AG04450 (cell line): ENCODE results near the gene KRT83. TPM values are rescaled to one million over a fixed set of nuclear protein-coding genes. Genes with fewer than 3 reads are reported as not detected.

ENCODE experiments used
- CTCF ChIA-PET: fragments of 300-600, 350-600 bp; formaldehyde crosslinking; extraction: SDS; loops from one replicate; lab custom pipeline; 2022; ENCODE audit warnings: antibody characterized with exemption, inconsistent platforms; lab: Charles Lee
- POLR2A ChIA-PET: fragments of 350-600 bp; formaldehyde crosslinking; extraction: SDS; loops from one replicate; lab custom pipeline; 2021; ENCODE audit warnings: antibody characterized with exemption, inconsistent platforms; lab: Yijun Ruan, JAX
- DNase-seq: peaks from one replicate; pipeline ENCODE4 v3.0.0-alpha.2; 2011; ENCODE audit warnings: low read depth, low spot score
- H3K27ac ChIP-seq: one replicate; pipeline ENCODE4 v1.5.1; 2012; ENCODE audit warnings: low read depth, low read length, control low read depth
- H3K27me3 ChIP-seq: one replicate; pipeline ENCODE4 v1.6.0; 2012; ENCODE audit warnings: low read length; ENCODE audit not compliant: control insufficient read depth, insufficient read depth
- H3K4me3 ChIP-seq: 2 replicates; pipeline ENCODE4 v1.5.1; 2011; ENCODE audit warnings: mild to moderate bottlenecking, low read depth, low read length, control low read depth
- H3K9me3 ChIP-seq: 2 replicates; pipeline ENCODE4 v1.5.1; 2012; ENCODE audit warnings: low read length; ENCODE audit not compliant: control insufficient read depth, insufficient read depth
- polyA plus RNA-seq: library from polyadenylated mRNA; depleted of rRNA; stranded (reverse); fragments of >200 nt; gene quantifications from 2 replicates; pipeline ENCODE4 v1.2.3, GENCODE V29; 2011
- TF ChIP-seq, protein P1 (sequence below): IDR thresholded peaks from 2 replicates; pipeline ENCODE4 v1.5.1; 2011; ENCODE audit warnings: low read depth, low read length, control low read depth, inconsistent platforms

KRT83 gene
- polyA plus RNA-seq, 1 experiment: 0.04 TPM

DNA sequence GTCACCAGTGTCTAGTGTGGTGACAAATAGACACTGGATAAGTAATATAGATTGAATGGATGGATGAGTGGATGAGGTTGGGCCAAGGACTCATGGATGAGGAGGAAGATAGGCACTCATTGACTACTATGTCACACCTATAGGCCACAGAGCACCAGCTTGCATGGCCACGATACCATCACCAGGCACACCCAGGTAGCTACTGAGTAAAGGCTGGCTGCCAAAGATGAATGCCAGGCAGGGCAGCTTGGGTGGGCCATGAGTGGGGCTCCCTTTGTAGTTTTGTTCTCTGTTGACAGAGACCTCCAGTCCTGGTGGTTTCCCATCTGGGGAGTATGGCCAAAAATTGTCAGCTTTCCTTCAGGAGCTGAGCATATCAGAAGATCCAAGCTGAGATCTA, 11.2 kb upstream of the KRT83 start:
- DNase-seq: no peak
- ChIA-PET POLR2A (no interaction called here), CTCF (interaction anchor here (1.1 to 3.8 kb wide), 2 partner anchors 40 to 175 kb away, joined by 3 to 14 read pairs; no protein-coding TSS in a partner anchor)
- peaks cover 4% of the 10 kb centered on the region for H3K9me3 ChIP-seq
- TF ChIP-seq, protein P1, sequence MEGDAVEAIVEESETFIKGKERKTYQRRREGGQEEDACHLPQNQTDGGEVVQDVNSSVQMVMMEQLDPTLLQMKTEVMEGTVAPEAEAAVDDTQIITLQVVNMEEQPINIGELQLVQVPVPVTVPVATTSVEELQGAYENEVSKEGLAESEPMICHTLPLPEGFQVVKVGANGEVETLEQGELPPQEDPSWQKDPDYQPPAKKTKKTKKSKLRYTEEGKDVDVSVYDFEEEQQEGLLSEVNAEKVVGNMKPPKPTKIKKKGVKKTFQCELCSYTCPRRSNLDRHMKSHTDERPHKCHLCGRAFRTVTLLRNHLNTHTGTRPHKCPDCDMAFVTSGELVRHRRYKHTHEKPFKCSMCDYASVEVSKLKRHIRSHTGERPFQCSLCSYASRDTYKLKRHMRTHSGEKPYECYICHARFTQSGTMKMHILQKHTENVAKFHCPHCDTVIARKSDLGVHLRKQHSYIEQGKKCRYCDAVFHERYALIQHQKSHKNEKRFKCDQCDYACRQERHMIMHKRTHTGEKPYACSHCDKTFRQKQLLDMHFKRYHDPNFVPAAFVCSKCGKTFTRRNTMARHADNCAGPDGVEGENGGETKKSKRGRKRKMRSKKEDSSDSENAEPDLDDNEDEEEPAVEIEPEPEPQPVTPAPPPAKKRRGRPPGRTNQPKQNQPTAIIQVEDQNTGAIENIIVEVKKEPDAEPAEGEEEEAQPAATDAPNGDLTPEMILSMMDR: no peak
- H3K4me3 ChIP-seq: no peak overlapping the region
- peaks cover 29% of the 10 kb centered on the region for H3K27me3 ChIP-seq
- H3K27ac ChIP-seq: no peak overlapping the region

DNA sequence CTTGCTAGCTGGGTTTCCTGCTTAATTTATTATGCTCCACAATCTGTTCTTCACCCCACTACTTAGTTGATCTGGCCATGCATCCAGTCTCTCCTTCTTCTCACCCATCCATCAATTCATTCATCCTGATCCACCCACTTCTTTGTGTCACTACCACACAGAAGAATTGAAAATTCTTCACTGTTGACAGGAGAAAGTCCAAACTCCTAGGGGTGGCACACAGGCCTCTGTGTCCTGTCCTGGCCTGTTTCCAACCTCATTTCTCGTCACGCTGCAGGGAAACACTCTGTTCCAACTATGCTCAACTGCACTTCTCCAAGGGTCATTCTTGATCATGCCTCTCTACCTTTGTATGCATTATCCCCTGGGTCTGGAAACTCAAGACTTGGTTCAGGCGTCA, 10.6 kb upstream of the KRT83 start:
- ChIA-PET POLR2A (no interaction called here), CTCF (interaction anchor here (1.1 to 3.8 kb wide), 3 partner anchors 40 to 175 kb away, joined by 3 to 14 read pairs (median 5); no protein-coding TSS in a partner anchor)
- H3K27me3 ChIP-seq: peaks cover 29% of the 10 kb centered on the region
- TF ChIP-seq, protein P1: no peak
- no peak overlapping the region for H3K27ac ChIP-seq
- DNase-seq: no peak
- H3K4me3 ChIP-seq: no peak overlapping the region
- H3K9me3 ChIP-seq: peaks cover 4% of the 10 kb centered on the region

DNA sequence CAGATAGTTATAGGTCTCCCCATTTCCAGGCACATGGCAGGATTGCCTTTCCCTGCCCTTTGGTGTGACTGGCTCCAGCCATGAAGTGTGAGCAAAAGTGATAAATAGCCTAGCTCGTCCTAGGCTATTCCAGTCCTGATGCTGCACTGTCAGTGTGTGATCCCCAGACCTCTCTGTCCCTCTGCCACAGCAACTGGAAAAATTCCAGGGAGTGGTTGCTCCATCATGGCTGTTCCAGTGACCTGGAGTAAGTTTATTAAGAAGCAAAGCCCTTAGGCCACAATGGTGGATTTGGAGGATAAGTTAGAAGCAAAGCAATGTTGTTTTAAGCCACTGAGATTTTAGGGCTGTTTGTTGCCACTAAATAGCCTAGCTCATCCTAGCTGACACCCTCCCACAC, 9.8 kb upstream of the KRT83 start:
- POLR2A ChIA-PET: no interaction called here
- CTCF ChIA-PET: interaction anchor here (1.0 to 3.8 kb wide), 5 partner anchors 41 to 549 kb away, joined by 3 to 14 read pairs (median 5); no protein-coding TSS in a partner anchor
- no peak for DNase-seq
- TF ChIP-seq, protein P1: no peak
- H3K9me3 ChIP-seq: peaks cover 4% of the 10 kb centered on the region
- H3K27me3 ChIP-seq: peaks cover 29% of the 10 kb centered on the region
- no peak overlapping the region for H3K27ac ChIP-seq
- no peak overlapping the region for H3K4me3 ChIP-seq

GRCh38 chr12:52327830-52328500, 6.8 kb upstream of the KRT83 start:
- Histone ChIP-seq H3K27me3 (peaks cover 31% of the 10 kb centered on the region), H3K9me3 (no peaks in the 10 kb centered on the region), H3K27ac (no peak overlapping the region), H3K4me3 (no peak overlapping the region)
- TF ChIP-seq, protein P1: no peak
- CTCF ChIA-PET: interaction anchor here (0.5 to 4.7 kb wide), 35 partner anchors 7 to 652 kb away, joined by 3 to 103 read pairs (median 5); no protein-coding TSS in a partner anchor
- POLR2A ChIA-PET: interaction anchor here (1.3 kb wide), 1 partner anchor 16 kb away, joined by 3 read pairs; no protein-coding TSS in a partner anchor
- DNase-seq: no peak
